SK-N-SH (cell line): ENCODE measurements around the gene SKI. TPM values are rescaled to one million over a fixed set of nuclear protein-coding genes. Genes with fewer than 3 reads are reported as not detected.

ENCODE experiments used
- CTCF ChIA-PET: fragments of 300-600, 350-600 bp; formaldehyde crosslinking; extraction: SDS; loops from one replicate; lab custom pipeline; 2021; lab: Yijun Ruan, JAX
- POLR2A ChIA-PET: fragments of 350-600 bp; sonication (Branson Sonifier 250); formaldehyde crosslinking; extraction: SDS; loops from one replicate; lab custom pipeline; 2020; ENCODE audit warnings: antibody characterized with exemption, inconsistent platforms; lab: Yijun Ruan, JAX
- DNase-seq: peaks from one replicate; pipeline ENCODE4 v3.0.0; 2012
- H2AFZ ChIP-seq: fragments of 200-600 bp; sonication (generic); 2 replicates; pipeline ENCODE4 v1.8.1; 2016; ENCODE audit warnings: antibody characterized with exemption, mild to moderate bottlenecking, low read depth
- H3F3A ChIP-seq: fragments of 200-600 bp; sonication (generic); replicated peaks from 2 replicates; pipeline ENCODE3; 2016; ENCODE audit warnings: antibody characterized with exemption, mild to moderate bottlenecking; ENCODE audit not compliant: insufficient read depth
- H3K27ac ChIP-seq, 2 experiments: fragments of 200-500 bp in 1 of 2; fragments of 200-600 bp in 1 of 2; sonication (Bioruptor generic) in 1 of 2; sonication (generic), shearing (Covaris generic) in 1 of 2; 2 replicates each; pipeline versions ENCODE4 v1.5.1 to v1.6.1; 2014 to 2016; ENCODE audit warnings: low read depth in 2 of 2, inconsistent platforms in 1 of 2, low read length in 1 of 2, mild to moderate bottlenecking in 1 of 2, mixed read lengths in 1 of 2
- H3K27me3 ChIP-seq: fragments of 200-600 bp; sonication (generic), shearing (Covaris generic); 2 replicates; pipeline ENCODE4 v1.6.1; 2016; ENCODE audit warnings: mixed run types; ENCODE audit not compliant: insufficient read depth
- H3K36me3 ChIP-seq, 2 experiments: fragments of 200-500 bp in 1 of 2; fragments of 200-600 bp in 1 of 2; sonication (Bioruptor generic) in 1 of 2; sonication (generic) in 1 of 2; replicated peaks in 1 of 2; 2 replicates each; pipeline versions ENCODE3 to v1.5.1; 2014 to 2016; ENCODE audit warnings: low read length in 1 of 2, mild to moderate bottlenecking in 1 of 2; ENCODE audit not compliant: insufficient read depth in 2 of 2, control insufficient read depth in 1 of 2
- H3K4me1 ChIP-seq, 2 experiments: fragments of 200-500 bp in 1 of 2; fragments of 200-600 bp in 1 of 2; sonication (Bioruptor generic) in 1 of 2; sonication (generic), shearing (Covaris generic) in 1 of 2; 2 replicates each; pipeline versions ENCODE4 v1.5.1 to v1.6.1; 2014 to 2016; ENCODE audit warnings: low read depth in 1 of 2, low read length in 1 of 2, mixed run types in 1 of 2; ENCODE audit not compliant: insufficient read depth in 2 of 2, control insufficient read depth in 1 of 2
- H3K4me2 ChIP-seq: fragments of 200-600 bp; sonication (generic), shearing (Covaris generic); 2 replicates; pipeline ENCODE4 v1.6.1; 2017; ENCODE audit warnings: mixed run types
- H3K4me3 ChIP-seq, 2 experiments: fragments of 200-500 bp in 1 of 2; fragments of 200-600 bp in 1 of 2; sonication (Bioruptor generic) in 1 of 2; sonication (generic), shearing (Covaris generic) in 1 of 2; 2 replicates each; pipeline versions ENCODE4 v1.5.1 to v1.8.1; 2014 to 2016; ENCODE audit warnings: low read depth in 2 of 2, inconsistent platforms in 1 of 2, low read length in 1 of 2, mild to moderate bottlenecking in 1 of 2, mixed read lengths in 1 of 2, moderate library complexity in 1 of 2
- H3K79me2 ChIP-seq: fragments of 200-600 bp; sonication (generic); 2 replicates; pipeline ENCODE4 v1.8.1; 2017; ENCODE audit warnings: mild to moderate bottlenecking; ENCODE audit not compliant: insufficient read depth
- H3K9ac ChIP-seq: fragments of 200-600 bp; sonication (generic); 2 replicates; pipeline ENCODE4 v1.6.1; 2017; ENCODE audit warnings: mixed run types
- H3K9me2 ChIP-seq: fragments of 200-600 bp; sonication (generic); 2 replicates; pipeline ENCODE4 v1.6.1; 2017; ENCODE audit warnings: mixed run types
- H3K9me3 ChIP-seq: fragments of 200-600 bp; sonication (generic); 2 replicates; pipeline ENCODE4 v1.6.1; 2017; ENCODE audit warnings: mixed run types, mild to moderate bottlenecking, moderate library complexity
- H4K20me1 ChIP-seq: fragments of 200-600 bp; sonication (generic); 2 replicates; pipeline ENCODE4 v1.6.1; 2017; ENCODE audit warnings: mild to moderate bottlenecking, mixed run types; ENCODE audit not compliant: insufficient read depth
- CHD2 ChIP-seq: fragments of 150-350 bp; IDR thresholded peaks from 2 replicates; pipeline ENCODE4 v1.6.1; 2018; ENCODE audit warnings: low read length; ENCODE audit not compliant: partially characterized antibody
- EZH2phosphoT487 ChIP-seq: fragments of 200-600 bp; sonication (generic); IDR thresholded peaks from 2 replicates; pipeline ENCODE4 v1.6.1; 2017; ENCODE audit warnings: low read depth, mixed run types, mild to moderate bottlenecking, antibody characterized with exemption, moderate library complexity, borderline replicate concordance
- FOSL2 ChIP-seq: IDR thresholded peaks from 2 replicates; pipeline ENCODE4 v1.4.0; 2012; ENCODE audit warnings: low read depth, mild to moderate bottlenecking, moderate library complexity, borderline replicate concordance
- FOXM1 ChIP-seq: IDR thresholded peaks from 2 replicates; pipeline ENCODE4 v1.4.0; 2012; ENCODE audit warnings: low read depth, mild to moderate bottlenecking
- JUND ChIP-seq: IDR thresholded peaks from 2 replicates; pipeline ENCODE4 v1.4.0; 2012
- MAX ChIP-seq: IDR thresholded peaks from 2 replicates; pipeline ENCODE4 v1.4.0; 2012; ENCODE audit warnings: low read depth
- MEF2A ChIP-seq: IDR thresholded peaks from 2 replicates; pipeline ENCODE4 v1.4.0; 2012; ENCODE audit warnings: low read depth, borderline replicate concordance
- MXI1 ChIP-seq: IDR thresholded peaks from 2 replicates; pipeline ENCODE4 v1.6.1; 2012; ENCODE audit warnings: mild to moderate bottlenecking, low read depth, low read length, improper control_type of control experiment
- NFIC ChIP-seq: IDR thresholded peaks from 2 replicates; pipeline ENCODE4 v1.4.0; 2012; ENCODE audit warnings: borderline replicate concordance
- NRF1 ChIP-seq: IDR thresholded peaks from 2 replicates; pipeline ENCODE4 v1.6.1; 2012; ENCODE audit warnings: low read depth, mild to moderate bottlenecking, low read length
- RFX5 ChIP-seq: IDR thresholded peaks from 2 replicates; pipeline ENCODE4 v1.6.1; 2012; ENCODE audit warnings: mild to moderate bottlenecking, improper control_type of control experiment, low read length
- SIN3A ChIP-seq: IDR thresholded peaks from 2 replicates; pipeline ENCODE4 v1.6.1; 2012; ENCODE audit warnings: low read depth, mild to moderate bottlenecking, low read length, moderate library complexity, borderline replicate concordance
- SMC3 ChIP-seq: IDR thresholded peaks from 2 replicates; pipeline ENCODE4 v1.6.1; 2012; ENCODE audit warnings: low read depth, low read length, improper control_type of control experiment
- TAF1 ChIP-seq: IDR thresholded peaks from 2 replicates; pipeline ENCODE4 v1.6.1; 2012; ENCODE audit warnings: low read depth, mild to moderate bottlenecking, low read length, moderate library complexity, borderline replicate concordance
- TEAD4 ChIP-seq: IDR thresholded peaks from 2 replicates; pipeline ENCODE4 v1.4.0; 2012; ENCODE audit warnings: mild to moderate bottlenecking, borderline replicate concordance; ENCODE audit not compliant: insufficient read depth
- YY1 ChIP-seq: IDR thresholded peaks from 2 replicates; pipeline ENCODE4 v1.4.0; 2012; ENCODE audit warnings: low read depth, mild to moderate bottlenecking
- WGBS: methylation state at CpG from one replicate; pipeline ENCODE4 v1.1.6; 2017; ENCODE audit warnings: low lambda C conversion rate; 5-methylcytosine and 5-hydroxymethylcytosine counted together
- polyA plus RNA-seq, 3 experiments: library from polyadenylated mRNA; depleted of rRNA; stranded (reverse); fragments of >200 nt; gene quantifications; 2 replicates each; pipeline ENCODE4 v1.2.3, GENCODE V29; 2012
- TF ChIP-seq, protein P1 (sequence below): fragments of 150-350 bp; IDR thresholded peaks from 2 replicates; pipeline ENCODE4 v1.6.1; 2016; ENCODE audit warnings: mild to moderate bottlenecking, low read depth, low read length
- TF ChIP-seq, protein P2 (sequence below): IDR thresholded peaks from 2 replicates; pipeline ENCODE4 v1.4.0; 2012; ENCODE audit warnings: low read depth, borderline replicate concordance
- TF ChIP-seq, protein P3 (sequence below): IDR thresholded peaks from 2 replicates; pipeline ENCODE4 v1.4.0; 2012; ENCODE audit warnings: low read depth, borderline replicate concordance
- TF ChIP-seq, protein P4 (sequence below): IDR thresholded peaks from 2 replicates; pipeline ENCODE4; 2012

Gene SKI
- polyA plus RNA-seq, 1 of the 3 experiments (the other 2 are of a cell fraction): 7.2 TPM

- Histone ChIP-seq H3K27ac (peak overlapping the region in 1 of 2 experiments; percentile 40; a peak in 1 of 4 replicates), H3K9me2 (no peaks in the 10 kb centered on the region), H3K79me2 (peaks cover 97% of the 10 kb centered on the region), H3K4me3 (no peak overlapping the region), H3K4me2 (no peak overlapping the region), H3K4me1 (peaks cover 0 to 64% of the 10 kb centered on the region in 2 experiments; a peak in 1 of 4 replicates), H3K36me3 (no peaks in the 10 kb centered on the region), H2AFZ (no peak overlapping the region), H3K9ac (no peak overlapping the region), H3K27me3 (no peaks in the 10 kb centered on the region), H3F3A (no peaks in the 10 kb centered on the region), H3K9me3 (no peaks in the 10 kb centered on the region), H4K20me1 (peaks cover 98% of the 10 kb centered on the region)
- ChIA-PET CTCF (interaction anchor here (1.1 to 1.3 kb wide), 2 partner anchors 15 to 73 kb away, joined by 3 read pairs; partner anchors contain the start of gene FAAP20), POLR2A (interaction anchor here (0.7 kb wide), 1 partner anchor 180 kb away, joined by 3 read pairs; no protein-coding TSS in a partner anchor)
- no CpG with 5 or more reads among the region's 15 CpGs for WGBS
- TF ChIP-seq SMC3 (no peak), MEF2A (no peak), TEAD4 (no peak), TAF1 (no peak), FOXM1 (no peak), EZH2phosphoT487 (no peak), FOSL2 (no peak), JUND (no peak), CHD2 (no peak), YY1 (no peak)
- TF ChIP-seq, protein P1, sequence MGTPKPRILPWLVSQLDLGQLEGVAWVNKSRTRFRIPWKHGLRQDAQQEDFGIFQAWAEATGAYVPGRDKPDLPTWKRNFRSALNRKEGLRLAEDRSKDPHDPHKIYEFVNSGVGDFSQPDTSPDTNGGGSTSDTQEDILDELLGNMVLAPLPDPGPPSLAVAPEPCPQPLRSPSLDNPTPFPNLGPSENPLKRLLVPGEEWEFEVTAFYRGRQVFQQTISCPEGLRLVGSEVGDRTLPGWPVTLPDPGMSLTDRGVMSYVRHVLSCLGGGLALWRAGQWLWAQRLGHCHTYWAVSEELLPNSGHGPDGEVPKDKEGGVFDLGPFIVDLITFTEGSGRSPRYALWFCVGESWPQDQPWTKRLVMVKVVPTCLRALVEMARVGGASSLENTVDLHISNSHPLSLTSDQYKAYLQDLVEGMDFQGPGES: no peak
- DNase-seq: no peak
Observed at GRCh38 chr1:2267862-2268261, 39.7 kb downstream of the SKI start.

DNA sequence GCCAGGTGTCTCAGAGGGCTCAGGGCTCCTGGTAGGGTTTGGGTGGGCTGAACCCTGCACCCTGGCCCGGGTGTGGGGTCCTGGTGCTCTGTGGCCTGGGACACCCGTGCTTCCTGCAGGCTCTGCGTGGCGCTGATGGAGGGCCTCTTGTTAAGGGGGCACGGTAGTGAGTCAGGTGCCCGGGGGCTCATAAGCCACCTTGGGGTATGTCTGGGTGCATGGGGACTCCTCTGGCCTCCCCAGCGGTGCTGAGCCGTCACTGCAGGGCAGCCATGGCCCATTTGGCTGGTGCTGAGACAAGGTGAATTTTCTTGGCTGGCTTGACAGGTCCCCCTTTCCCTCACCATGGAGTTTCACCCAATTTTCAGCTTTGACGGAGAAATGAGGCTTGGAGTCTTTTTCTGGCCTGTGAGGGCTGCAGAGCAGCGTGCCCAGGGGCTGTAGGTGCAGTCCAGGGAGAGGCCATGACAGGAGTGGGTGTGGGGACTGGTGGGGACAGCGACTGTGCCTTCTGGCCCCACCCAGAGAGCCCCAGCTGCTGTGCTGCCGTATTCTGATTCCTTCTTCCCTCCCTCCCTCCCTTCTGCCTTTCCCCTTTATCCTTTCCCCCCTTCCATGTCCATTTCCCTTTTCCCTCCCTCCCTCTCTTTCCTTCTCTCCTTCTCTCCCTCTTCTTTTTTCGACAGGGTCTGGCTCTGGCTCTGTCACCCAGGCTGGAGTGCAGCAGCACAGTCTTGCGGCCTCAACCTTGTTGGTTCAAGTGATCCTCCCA, 40.4 kb downstream of the SKI start:
- Histone ChIP-seq H3K27me3 (no peaks in the 10 kb centered on the region), H3K4me1 (peaks cover 0 to 70% of the 10 kb centered on the region in 2 experiments; a peak in 1 of 4 replicates), H3K9me2 (no peaks in the 10 kb centered on the region), H3K36me3 (no peaks in the 10 kb centered on the region), H3F3A (no peaks in the 10 kb centered on the region), H3K9me3 (no peaks in the 10 kb centered on the region), H3K4me2 (no peak overlapping the region), H2AFZ (no peak overlapping the region), H3K4me3 (no peak overlapping the region), H3K9ac (no peak overlapping the region), H3K79me2 (peaks cover 97% of the 10 kb centered on the region), H3K27ac (peak overlapping the region in 1 of 2 experiments; percentile 19; a peak in 1 of 4 replicates), H4K20me1 (peaks cover 98% of the 10 kb centered on the region)
- CTCF ChIA-PET: interaction anchor here (1.1 to 1.3 kb wide), 2 partner anchors 16 to 74 kb away, joined by 3 read pairs; partner anchors contain the start of gene FAAP20
- POLR2A ChIA-PET: no interaction called here
- DNase-seq: no peak
- 82% methylated on average over 10 of the region's 14 CpGs for WGBS
- TF ChIP-seq MAX (no peak), JUND (no peak), CHD2 (no peak), NFIC (no peak), RFX5 (no peak), SIN3A (no peak), MXI1 (no peak), NRF1 (no peak)
- TF ChIP-seq, protein P2, sequence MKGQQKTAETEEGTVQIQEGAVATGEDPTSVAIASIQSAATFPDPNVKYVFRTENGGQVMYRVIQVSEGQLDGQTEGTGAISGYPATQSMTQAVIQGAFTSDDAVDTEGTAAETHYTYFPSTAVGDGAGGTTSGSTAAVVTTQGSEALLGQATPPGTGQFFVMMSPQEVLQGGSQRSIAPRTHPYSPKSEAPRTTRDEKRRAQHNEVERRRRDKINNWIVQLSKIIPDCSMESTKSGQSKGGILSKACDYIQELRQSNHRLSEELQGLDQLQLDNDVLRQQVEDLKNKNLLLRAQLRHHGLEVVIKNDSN: no peak
- TF ChIP-seq, protein P3, sequence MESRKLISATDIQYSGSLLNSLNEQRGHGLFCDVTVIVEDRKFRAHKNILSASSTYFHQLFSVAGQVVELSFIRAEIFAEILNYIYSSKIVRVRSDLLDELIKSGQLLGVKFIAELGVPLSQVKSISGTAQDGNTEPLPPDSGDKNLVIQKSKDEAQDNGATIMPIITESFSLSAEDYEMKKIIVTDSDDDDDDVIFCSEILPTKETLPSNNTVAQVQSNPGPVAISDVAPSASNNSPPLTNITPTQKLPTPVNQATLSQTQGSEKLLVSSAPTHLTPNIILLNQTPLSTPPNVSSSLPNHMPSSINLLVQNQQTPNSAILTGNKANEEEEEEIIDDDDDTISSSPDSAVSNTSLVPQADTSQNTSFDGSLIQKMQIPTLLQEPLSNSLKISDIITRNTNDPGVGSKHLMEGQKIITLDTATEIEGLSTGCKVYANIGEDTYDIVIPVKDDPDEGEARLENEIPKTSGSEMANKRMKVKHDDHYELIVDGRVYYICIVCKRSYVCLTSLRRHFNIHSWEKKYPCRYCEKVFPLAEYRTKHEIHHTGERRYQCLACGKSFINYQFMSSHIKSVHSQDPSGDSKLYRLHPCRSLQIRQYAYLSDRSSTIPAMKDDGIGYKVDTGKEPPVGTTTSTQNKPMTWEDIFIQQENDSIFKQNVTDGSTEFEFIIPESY: no peak
- TF ChIP-seq, protein P4, sequence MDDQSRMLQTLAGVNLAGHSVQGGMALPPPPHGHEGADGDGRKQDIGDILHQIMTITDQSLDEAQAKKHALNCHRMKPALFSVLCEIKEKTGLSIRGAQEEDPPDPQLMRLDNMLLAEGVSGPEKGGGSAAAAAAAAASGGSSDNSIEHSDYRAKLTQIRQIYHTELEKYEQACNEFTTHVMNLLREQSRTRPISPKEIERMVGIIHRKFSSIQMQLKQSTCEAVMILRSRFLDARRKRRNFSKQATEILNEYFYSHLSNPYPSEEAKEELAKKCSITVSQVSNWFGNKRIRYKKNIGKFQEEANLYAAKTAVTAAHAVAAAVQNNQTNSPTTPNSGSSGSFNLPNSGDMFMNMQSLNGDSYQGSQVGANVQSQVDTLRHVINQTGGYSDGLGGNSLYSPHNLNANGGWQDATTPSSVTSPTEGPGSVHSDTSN: no peak
- TF ChIP-seq, protein P1: no peak
